Stromal cell of bone marrow (primary cell): ENCODE results near the gene TBC1D14.

ENCODE experiments used
- DNase-seq: peaks from one replicate; pipeline ENCODE4 v3.0.0-alpha.2; 2012; ENCODE audit warnings: low read depth

TBC1D14 gene

GRCh38 chr4:7023486-7023885 lies 113.9 kb downstream of the TBC1D14 start:
- DNase-seq: no peak

DNA sequence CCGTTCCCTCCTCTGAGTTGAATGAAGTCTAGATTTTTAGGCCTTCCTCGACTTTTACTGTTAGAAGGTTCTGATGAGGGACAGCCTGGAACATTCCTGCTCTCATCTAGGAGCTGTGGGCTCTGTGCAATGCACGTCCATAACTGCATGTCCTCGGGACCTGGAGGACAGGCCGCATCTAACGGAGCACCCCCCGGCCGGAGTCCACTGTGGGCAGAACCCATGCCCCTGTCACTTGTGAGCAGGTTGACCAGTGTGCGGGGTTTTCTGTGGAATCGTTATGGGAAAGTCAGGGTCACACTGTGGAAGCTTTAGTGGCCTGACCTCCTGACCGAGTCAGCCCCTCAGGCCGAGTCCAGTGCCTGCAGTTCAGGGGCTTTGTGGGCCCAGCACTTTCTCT lies 114.3 kb downstream of the TBC1D14 start:
- DNase-seq: no peak

GRCh38 chr4:7024336-7024890 lies 114.8 kb downstream of the TBC1D14 start:
- DNase-seq: no peak

GRCh38 chr4:7025040-7025602 lies 115.5 kb downstream of the TBC1D14 start:
- DNase-seq: no peak

DNA sequence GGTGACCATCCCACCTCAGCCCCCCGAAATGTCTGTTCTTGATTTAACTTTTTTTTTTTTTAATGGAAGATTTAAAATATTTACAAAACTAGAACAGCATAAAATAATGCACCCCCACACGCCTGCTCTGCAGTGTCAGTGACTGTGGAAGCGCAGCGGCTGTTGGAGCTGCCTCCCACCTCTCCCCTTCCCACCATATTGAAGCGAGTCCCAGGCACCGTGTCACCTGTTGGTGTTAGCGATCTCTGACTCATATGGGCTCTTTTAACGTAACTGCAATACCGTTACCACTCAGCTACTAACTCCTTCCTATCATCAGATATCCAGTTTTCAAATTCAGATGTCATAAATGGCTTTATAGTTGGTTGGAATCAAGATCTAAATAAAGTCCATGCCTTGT lies 116.5 kb downstream of the TBC1D14 start:
- DNase-seq: no peak

- no peak for DNase-seq
Measured at GRCh38 chr4:7027284-7027683, 117.7 kb downstream of the TBC1D14 start.

GRCh38 chr4:7027913-7028312 lies 118.3 kb downstream of the TBC1D14 start:
- no peak for DNase-seq

DNA sequence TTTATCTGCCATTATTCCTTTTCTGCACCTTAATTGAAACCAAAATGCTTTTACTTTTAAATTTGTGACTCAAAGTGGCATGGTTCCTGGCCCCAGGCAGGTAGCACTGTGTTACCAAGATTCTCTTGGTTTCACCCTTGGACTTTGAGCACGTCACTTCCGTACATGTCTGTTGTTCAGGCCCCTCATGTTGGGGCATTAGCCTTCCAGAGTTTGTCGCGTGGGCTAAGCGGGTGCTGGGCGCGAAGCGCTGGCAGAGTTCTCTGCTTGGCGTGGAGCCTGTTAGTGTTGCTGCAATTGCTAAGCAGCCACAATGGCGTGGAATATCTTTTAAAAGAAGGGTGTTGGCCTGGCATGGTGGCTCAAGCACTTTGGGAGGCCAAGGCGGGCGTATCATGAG lies 119.6 kb downstream of the TBC1D14 start:
- no peak for DNase-seq

DNA sequence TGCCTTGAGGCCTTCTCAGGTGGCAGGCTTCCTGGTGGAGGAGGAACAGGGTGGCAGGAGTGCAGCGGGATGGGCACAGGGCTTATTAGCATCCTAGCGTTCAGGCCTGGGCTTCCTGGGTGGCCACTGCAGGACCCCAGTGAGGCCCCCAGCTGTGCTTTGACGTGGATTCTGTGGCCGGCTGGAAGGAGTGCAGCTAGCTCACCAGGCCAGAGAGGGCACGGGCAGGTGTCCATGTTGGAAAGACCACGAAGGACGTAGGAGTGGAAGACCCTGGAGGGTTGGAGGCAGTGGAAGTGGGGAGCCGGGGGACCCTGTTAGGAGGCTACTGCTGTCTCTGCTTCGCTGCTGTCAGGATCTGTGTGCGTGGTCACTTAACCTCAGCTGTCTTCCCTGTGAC lies 120.3 kb downstream of the TBC1D14 start:
- DNase-seq: no peak

- DNase-seq: no peak
Measured at GRCh38 chr4:7030856-7031255, 121.2 kb downstream of the TBC1D14 start.

DNA sequence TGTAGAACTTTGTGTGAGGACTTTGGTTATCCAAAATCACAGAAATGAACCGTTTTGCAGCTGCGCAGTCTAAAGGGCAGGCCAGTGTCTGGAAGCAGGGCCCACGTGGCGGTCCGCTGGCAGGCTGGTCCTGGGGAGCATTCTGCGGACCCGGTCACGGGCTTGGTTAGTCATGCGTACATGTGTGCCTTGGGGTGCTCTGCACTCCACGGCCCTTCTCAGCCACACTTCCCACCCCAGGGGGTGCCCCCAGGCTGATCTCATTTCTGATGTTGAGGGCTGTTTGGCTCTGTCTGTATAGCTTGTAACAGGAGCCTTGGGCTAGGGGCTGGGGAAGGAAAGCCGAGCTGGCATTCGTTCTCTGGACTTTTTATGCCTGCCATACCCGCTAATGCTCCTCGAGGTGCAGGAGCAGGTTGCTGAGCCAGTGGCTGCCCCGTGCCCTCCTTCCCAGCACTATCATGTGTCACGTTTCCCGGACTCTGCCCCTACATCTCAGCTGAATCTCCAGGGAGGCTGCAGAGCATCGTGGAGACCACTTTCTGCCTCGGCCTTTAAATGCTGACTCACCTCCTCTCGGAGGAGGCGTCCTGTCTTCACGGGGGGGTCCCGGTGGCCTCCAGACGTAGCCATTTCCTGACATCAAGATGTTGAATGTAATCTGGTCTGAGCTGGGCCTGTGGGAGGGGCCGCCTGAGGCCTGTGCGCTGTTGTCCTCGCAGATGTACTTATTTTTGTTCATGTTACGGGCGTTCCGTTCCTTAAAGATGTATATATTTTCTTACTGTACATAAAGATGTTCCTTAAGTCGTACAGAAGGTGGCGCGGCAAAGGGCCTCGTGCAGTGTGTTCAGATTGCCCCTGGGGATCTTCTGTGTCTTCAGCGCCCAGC lies 122.2 kb downstream of the TBC1D14 start:
- no peak for DNase-seq

DNA sequence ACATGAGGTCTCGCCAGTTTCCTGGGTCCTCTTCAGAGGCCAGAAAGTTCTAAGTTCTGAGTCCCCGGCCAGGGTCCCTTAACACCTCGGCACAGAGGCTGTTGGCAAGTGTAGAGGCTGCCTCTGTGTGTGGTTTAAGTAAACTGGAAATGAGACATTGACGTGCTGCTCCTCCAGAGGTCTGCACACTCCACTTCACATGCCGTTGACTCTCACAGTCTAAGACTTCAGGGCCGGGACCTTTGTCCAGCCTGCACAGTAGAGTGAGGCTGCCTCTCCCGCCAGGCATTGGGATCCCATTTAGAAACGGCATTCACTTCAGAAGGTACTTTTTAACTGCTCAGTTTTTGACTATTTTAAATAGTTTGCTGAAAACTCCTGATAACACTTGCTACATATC lies 123.0 kb downstream of the TBC1D14 start:
- no peak for DNase-seq

DNA sequence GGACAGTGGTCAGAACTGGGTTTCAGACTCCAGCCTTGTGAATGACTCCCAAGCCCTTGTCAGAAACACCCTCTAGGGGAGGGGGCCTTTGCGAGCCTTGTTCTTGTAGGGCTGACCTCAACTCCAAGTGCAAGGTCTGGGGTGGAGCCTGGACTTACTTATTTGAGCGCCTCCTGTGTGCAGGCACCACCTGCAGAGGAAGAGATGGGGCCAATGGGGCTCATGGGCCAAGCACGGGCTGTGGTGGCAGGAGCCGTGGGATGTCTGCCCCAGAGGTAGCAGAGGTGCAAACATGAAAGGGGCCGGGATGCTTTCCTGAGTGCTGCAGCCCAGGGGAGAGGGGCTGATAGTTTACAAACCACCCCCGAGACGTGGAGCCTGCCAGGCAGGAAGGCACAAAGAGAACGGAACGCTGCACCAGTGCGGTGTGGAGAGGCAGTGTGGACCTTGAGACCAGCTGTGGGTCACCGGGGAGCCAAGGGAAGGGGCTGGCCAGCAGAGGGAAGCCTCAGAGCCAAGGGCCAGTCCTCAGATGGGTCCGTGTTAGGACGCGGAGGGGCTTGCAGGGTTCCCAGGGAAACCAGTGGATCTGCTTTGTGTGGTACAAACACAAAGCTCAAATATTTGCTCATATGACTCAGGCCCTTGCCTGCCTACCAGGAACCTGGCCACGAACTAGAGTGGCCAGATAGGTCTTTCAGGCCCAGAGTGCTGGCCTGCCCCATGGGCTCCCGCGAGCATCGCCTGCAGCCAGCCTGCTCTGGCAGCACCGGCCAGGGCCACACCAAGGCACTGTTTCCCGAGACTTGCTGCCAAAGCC lies 124.8 kb downstream of the TBC1D14 start:
- DNase-seq: no peak

GRCh38 chr4:7037425-7037824 lies 127.8 kb downstream of the TBC1D14 start:
- no peak for DNase-seq

GRCh38 chr4:7040765-7041164 lies 131.1 kb downstream of the TBC1D14 start:
- DNase-seq: no peak

GRCh38 chr4:7041246-7041645 lies 131.6 kb downstream of the TBC1D14 start:
- no peak for DNase-seq

DNA sequence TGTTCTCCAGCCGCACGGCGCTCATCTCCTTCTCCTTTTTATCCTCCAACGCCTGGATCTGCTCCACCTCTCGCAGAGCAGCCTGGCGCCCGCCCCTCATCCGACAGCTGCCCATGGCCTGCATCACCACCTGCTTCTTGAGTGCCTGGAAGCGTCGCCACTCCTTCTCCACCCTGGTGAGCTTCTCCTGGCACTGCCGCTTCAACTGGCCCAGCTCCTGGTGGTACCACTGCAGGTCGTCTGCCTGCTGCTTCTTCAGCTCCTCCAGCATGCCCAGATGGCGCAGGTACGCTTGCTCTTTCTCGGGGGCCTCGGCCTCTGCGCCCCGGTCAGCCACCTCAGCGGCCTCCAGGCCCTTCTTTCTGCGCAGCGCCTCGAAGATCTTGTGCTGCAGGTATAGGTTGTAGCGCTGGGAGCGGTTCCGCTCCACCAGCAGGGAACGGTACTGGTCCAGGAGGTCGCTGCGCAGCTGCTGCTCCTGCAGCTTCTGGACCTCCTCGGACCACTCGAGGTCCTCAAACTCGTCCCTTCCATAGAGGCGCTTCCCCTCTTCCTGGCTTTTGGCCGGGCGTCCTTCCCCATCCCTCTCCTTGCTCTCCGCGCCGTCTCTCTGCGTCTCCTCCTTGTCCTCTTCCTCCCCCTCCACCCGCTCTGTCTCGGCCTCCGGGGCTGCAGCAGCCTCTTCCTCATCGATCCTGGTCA lies 132.3 kb downstream of the TBC1D14 start:
- DNase-seq: no peak

- DNase-seq: peak; percentile 97
Measured at GRCh38 chr4:7042503-7043283, 133.1 kb downstream of the TBC1D14 start.

GRCh38 chr4:7043284-7044136 lies 133.9 kb downstream of the TBC1D14 start, which contains the start of gene TADA2B:
Gene TADA2B (plus strand): TSS chr4:7043372. CDS start chr4:7043580, 208 bp downstream.
- no peak for DNase-seq
